NCI-H128 (cell line): ENCODE data around the gene PIP4K2C.
A peak's percentile ranks its signal among the peaks of the same experiment; 100 is the strongest.

Source experiments
- DNase-seq: peaks from one replicate; lab custom pipeline; 2025; ENCODE audit not compliant: unreplicated experiment; lab: John Stamatoyannopoulos, UW

The PIP4K2C gene

DNA sequence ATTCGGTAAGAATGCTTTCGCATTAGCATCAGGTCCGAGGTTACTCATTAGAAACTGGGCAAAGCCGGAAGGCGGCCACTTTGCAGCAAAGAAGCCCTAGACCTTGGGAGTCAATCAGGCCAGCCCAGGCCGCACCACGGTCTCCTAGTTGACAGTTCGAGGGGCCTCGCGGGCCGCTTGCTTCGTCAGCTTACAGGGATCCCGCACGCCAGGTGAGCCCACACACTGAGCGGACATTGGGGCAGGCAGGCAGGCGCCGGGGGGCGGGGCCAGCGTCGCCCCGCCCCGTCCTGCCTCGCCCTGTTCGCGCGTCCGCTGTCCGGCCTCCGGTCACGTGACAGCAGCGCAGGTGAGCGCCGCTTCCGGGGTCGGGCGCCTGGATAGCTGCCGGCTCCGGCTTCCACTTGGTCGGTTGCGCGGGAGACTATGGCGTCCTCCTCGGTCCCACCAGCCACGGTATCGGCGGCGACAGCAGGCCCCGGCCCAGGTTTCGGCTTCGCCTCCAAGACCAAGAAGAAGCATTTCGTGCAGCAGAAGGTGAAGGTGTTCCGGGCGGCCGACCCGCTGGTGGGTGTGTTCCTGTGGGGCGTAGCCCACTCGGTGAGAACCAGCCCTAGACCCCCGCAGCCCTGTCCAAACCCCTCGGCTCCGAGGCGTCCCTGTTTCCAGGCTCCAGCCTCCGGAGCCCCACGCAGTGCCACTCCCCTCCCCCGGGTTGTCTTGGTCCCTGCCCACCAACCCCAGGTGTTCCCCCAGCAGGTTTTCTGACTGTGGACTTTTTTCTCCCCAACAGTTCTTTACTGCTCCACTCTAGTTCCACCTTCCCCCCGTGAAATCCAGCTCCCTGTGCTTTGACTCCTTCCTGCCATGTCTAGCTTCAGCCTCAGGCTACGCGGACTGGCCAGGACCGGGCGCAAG is at the start of gene PIP4K2C:
Gene PIP4K2C, plus strand, starts transcription at position 329 of the 918 bp plus-strand sequence. Its CDS starts 98 bp downstream, at position 427.
- peak; percentile 55 for DNase-seq

DNA sequence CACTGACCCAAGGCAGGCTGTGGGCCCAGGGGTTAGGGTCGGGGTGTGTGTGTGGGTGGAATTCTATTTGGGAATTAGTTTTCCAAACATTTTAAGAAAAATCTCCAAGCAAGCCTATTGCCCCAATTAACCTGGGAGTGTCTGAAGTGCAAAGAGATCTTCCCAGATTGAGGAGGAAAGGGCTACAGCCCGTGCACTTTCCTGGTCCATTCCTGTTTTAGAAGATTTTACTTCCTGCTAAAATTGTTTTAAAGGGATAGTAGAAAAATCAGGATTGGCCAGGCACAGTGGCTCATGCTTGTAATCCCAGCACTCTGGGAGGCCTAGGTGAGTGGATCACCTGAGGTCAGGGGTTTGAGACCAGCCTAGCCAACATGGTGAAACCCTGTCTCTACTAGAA is 49.3 kb upstream of the PIP4K2C start:
- no peak for DNase-seq

DNA sequence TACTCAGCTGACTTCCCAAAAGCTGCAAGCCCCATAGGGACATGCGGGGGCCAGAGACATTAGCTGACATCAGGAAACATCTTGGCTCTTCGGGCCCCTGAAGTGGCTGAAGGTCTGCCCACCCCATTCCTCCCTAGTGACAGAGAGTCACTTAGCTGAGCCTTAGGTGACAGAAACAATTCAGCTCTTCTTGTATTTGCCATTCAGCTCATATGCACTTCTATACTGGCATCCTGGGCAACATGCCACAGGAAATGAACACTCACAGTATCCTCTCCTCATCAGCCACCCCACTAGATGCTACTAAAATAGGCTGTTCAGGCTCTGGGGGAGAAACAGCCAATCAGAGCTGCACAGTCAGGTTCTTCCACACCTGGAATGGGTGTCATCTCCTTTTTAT is 47.4 kb upstream of the PIP4K2C start:
- DNase-seq = no peak

DNA sequence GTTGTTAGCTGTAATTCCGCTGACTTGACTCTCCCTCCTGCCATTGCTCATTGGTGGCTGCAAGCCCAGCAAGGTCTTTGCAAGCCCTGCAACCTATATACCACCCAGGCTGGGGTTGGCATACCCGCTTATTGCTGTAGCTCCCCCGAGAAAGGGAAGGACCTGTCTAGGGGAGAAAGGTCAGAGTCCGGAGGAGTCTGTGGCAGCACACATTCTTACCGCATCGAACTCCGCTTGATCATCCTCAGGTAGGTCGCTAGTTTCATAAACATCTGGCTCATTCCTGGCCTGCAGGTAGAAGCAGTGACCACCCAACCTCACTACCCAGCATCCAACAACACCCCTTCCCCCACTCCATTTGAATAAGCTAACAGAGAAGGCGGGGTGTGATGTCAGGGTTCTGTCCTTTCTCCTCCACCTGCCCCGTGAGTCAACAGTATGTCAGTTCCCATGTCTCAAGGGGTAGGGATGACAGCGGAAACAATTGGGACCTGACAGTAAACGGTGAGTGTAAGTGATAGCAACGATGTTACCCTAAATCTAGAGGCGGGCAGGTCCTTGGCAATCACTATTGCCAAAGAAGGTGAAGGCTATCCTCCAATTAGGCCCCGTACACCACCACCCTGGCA is 45.1 kb upstream of the PIP4K2C start:
- no peak for DNase-seq

DNA sequence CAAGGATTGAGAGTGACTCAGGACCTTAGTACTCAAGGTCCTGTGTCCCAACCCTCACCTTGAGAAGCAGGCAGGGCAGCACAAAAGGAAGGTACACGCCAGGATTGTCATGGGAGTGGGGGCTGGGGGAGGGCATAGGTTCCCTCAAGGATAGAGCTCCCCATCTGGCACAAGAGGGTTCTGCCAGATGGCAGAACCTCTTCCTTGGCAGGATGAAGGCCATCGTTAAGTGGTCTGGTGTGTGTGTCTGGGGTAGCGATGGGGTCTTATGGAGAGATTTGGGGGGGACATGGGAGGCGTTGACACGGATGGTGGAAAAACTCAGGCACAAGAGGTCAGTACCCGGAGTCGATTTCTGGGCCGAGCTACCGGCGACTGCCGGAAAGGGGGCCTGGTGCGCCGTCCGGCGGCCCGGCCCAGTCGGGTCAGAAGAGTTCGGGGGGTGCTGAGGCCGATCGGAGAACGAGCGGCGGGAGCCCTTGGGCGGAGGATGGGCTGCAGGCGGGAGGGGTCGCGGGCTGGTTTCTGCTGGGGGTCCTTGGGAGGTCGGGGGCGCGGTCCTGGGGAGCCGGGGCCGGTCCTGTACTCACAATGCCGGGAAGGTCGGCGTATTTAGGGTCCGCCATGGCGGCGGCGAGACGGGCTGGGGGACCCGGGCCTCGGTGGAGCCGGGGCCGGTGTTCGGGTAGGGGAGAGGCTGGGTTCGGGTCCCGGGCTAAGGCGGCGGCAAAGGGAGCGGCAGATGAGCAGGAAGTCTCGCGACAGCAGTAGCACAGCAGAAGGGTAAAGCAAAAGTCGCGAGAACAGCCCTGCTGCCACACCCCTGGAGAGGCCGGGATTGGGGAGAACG is 44.3 kb upstream of the PIP4K2C start, which contains the start of gene DCTN2:
Gene DCTN2, minus strand, starts transcription at position 755 of the 850 bp plus-strand sequence. Its CDS starts 129 bp downstream, at position 626.
- DNase-seq = peak; percentile 96

DNA sequence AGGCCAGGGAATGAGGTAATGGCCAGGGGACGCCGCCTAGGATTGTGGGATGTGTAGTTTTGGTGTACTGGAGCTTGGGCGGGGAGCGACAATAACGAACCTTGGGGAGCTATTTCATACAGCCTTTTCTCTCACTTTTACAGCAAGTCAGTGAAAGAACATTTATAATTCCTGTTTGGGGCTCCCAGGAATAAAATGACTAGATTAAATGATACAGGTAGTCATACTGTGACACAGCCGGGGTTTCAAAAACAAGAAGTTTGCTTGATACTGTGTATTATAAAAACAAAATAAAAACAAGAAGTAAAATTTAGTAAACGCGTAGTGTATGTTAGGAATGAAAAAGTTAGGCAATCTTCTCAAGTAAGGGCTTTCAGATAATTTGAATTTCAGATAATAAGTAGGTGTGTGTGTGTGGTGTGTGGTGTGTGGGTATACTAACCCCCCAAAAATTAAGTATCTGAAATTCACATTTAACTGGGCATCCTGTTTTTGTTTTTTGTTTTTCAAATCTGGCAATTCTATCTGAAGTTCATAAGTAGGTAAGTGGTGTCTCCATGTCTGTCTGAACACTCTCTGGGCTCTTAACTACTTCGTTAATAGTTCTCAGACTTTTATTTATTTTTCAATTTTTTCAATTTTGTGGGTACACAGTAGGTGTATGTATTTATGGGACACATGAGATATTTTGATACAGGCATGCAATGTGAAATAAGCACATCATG is 43.5 kb upstream of the PIP4K2C start:
- DNase-seq = no peak

DNA sequence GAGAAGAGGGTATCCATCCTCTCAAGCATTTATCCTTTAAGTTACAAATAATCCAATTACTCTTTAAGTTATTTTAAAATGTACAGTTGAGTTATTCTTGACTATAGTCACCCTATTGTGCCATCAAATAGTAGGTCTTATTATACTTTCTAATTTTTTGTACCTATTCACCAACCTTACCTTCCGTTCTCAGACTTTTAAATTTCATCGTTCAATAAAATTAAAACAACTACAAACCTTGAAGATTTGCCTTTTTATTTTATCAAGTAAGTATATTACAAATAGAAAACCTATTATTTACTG is 43.0 kb upstream of the PIP4K2C start:
- no peak for DNase-seq

DNA sequence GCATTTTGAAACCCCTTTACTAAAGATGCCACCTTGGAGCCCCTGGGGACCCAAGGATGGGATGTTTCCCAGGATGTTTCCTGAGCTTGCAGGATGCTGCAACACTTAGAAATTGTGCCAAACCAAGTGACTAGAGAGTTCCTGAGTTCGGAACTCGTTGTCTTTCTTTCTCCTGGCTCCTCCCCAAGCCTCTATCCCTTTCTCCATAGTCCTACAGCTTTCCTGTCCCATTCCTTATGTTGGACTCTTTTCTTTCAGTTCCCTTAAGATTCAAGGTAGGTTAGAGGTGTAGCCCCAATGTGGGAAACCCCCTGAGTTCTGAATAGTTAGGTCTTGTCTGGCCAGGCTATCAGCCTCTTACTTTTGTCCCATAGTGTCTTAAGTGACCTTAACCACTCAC is 42.5 kb upstream of the PIP4K2C start:
- no peak for DNase-seq

DNA sequence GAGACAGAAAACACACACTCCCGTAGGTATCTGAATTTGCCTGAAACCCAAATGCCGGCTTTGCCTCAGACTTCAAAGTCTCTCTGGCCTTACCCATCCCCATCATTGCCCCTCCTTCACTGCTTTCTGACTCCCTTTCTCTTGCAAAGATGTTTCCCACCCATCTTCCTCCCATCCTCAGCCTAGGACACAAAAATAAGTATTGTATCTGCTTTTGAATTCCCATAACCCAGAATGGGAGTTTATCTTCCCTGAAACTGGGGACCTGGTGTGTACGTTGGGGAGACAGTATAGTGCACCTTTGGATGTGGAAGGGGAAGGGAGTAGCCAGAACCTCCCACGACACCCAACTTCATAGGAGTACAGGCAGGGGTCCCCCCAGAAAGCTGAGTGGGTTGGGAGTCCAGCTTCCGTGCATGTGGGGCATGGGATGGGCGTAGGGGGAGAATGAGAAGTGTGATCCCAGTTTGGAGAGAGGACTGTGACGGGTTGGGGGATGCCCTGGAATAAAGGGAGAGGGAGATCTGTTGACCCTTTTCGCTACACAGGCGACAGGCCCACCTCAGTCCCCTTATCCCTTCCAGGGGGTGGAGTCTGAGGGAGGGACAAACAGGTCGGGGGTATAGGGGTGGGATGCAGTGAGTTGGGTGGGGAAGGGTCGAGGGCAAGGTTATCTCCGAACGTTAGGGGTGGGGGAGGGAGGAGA is 41.6 kb upstream of the PIP4K2C start:
- no peak for DNase-seq

DNA sequence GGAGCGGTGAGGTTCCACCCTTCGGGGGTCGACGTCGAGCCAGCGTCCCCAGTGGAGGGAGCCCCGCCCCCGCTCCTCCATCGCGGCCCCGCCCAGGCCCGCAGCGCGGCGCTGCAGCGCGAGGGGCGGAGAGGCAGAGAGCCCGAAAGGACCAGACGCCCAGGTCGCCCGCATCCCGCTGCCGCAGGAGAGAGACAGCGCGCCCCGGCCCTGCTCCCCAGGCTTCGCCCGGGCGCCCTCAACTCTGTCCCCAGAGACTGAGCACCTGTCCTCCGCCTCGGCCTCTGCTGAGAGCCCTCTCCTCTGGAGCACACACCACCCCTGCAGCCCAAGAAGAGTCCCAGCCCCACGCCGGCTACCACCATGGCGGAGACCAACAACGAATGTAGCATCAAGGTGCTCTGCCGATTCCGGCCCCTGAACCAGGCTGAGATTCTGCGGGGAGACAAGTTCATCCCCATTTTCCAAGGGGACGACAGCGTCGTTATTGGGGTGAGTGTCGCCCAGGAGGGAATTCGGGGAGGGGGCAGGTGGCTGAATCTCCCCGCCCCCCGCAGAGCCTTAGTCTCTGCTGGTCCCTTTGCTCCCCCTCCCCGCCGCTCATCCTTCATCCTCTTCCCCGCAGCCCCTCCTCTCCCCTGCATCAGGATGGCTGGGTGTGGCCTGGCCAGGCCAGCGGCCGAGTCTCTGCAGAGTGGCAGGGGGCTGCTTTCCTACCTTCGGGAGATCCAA is 40.9 kb upstream of the PIP4K2C start, which contains the start of gene KIF5A:
Gene KIF5A, plus strand, starts transcription at position 136 of the 732 bp plus-strand sequence. Its CDS starts 228 bp downstream, at position 364.
- DNase-seq = peak; percentile 57

DNA sequence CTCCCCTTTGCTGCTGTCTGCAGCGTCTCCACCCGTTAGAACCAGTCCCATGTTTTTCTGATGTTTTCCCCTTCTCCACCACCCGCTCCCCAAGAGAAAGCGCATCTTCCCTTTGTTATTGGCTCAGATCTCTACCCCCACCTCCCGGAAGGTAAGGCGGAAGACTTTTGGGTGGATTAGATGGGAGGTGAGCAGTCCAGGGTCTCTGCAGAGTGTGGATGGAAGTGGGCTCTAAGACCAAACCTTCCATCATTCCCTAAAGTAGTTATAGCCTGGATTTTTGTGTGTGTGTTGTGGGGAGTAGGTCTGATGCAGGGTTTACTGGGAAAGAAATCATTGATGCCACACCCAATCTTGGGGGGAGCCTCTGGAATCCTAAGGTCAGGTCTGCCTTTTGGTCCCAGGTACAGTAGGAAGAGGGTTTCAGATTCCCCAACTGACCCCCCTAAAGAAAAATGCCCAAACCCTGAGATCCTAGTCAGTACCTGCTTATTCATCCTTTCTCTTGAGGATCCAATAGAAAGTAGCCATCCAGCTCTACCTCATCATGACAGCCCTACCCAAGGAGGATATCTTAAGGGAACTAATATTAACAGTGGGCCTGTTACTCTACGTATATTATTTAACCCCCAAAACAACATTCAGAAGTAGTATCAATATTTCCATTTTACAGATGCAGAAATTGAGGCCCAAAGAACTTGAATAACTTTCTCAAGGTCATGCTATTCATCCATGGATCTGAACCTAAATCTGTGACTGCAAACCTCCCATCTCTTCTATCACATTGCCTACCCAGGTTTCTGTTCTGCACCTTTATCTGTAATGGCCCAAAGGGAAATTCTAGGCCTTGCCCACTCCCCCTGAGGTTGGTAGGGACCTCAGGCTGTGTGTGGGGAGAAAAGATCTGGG is 40.1 kb upstream of the PIP4K2C start:
- DNase-seq = no peak

DNA sequence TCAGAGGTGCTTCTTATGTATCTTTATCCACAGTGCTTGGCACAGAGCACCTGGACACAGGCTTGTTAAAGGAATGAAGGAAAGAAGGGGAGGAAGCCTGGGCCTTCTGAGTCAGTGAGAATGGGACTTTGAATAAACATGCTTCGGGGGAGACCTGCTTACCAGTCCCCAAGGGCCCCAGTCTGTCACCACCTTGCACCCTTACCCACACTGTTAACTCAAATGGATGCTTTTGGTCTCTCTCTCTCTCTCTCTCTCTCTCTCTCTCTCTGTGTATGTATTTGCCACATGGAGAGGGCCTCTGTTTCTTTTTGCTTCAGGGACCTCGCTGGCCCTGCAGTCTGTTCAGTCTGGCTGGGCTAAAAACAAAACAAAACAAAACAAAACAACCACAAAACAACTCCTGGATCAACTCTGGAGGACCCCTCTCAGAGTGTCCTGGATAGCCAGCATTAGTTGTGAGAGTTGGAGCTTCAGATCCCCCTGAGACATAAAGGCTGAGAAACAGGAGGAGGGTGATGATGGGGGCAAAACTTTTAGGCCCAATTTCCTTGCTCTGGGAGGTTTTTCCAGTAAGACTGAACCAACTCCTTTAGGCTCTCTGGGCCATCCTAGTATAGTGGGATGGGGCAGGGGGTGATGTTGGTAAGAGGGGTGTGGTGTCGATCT is 39.2 kb upstream of the PIP4K2C start:
- no peak for DNase-seq

DNA sequence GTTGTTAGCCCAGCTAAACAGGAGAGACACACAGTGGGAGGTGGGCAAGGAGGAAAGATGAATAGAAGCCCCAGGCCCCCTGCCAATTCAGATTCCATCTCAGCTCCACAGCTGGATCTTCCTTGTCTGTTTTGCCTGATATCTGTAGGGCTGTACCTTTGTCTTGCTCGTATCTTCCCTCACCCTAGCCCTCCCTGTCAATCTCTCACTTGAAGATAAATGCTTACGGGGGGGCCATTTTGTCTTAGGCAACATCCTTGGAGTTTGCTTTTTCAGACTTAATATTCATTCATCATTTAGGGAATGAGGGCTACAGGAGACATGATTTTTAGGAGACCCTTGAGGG is 38.7 kb upstream of the PIP4K2C start:
- DNase-seq = no peak

DNA sequence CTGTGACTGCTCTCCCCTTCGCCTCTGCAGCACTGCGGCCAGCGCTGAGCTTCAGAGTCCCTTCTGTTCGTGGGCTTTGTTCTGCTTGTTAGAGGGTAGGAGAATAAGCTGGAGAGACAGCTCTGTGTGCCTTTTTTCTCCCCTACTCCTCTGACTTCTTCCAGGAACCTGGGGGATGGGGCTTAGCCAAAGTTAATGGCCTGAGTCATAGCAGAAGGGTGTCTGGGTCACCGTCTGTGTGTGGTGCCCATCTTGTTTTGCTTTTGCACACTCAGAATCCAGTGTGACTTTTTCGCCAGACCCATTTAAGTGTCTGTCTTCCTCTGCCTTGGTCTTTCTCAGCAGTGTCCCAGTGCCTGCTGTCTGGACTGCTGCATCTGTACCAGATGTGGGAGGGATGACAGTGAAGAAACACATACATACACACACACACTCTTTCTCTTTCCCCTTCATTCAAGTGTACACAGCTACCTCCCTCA is 38.1 kb upstream of the PIP4K2C start:
- DNase-seq = no peak

DNA sequence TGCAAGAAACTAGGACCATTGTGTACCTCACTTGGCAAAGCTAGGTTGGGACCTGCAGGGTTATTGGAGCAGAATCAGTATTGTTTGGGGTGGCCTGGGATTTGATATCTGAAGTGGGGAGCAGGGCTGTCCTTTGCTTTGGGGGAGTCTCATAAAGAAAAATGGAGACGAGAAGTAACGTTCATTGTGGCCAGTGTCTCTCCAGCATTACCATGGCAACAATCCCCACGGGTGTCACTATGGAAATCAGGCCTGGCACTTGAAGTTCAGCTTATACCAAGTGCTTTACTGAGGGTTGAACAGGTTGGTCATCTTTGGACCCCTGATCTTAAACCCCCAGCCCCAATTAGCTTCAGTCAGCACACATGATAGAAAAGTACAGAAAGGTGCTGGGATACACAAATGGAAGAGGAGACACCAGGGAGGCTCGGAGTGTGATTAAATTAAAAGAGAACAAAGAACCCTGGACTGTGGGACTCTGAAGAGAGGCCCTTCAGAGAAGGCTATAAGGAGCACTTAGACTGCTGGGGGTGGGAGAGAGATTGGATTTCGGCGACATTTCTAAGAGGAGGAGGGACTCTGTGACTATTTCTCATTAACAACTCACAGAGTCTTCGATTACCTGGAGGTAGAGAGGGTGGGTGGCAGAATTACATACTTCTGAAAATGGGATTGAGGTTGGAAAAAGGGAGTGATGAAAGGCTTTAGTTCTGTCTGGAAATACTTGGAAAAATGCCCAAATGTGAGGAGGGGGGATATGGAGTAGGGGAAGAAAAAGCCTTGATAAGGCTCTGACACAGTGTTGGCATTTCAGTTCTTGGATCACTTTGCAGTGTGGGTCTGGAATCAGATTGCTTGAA is 37.4 kb upstream of the PIP4K2C start:
- DNase-seq = peak; percentile 46

DNA sequence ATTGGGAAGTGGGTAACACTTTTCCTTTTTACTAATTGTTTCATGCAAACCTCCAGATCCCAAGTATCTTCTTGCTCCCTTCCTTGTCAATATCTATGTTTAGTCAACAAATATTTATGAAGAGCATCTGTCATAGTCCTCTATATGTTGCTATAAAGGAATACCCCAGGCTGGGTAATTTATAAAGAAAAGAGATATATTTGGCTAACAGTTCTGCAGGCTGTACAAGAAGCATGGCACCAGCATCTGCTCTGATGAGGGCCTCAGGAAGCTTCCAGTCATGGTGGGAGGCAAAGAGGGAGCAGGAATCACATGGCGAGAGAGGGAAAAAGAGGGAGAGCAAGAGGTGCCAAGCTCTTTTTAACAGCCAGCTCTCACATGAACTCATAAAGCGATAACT is 36.5 kb upstream of the PIP4K2C start:
- no peak for DNase-seq

DNA sequence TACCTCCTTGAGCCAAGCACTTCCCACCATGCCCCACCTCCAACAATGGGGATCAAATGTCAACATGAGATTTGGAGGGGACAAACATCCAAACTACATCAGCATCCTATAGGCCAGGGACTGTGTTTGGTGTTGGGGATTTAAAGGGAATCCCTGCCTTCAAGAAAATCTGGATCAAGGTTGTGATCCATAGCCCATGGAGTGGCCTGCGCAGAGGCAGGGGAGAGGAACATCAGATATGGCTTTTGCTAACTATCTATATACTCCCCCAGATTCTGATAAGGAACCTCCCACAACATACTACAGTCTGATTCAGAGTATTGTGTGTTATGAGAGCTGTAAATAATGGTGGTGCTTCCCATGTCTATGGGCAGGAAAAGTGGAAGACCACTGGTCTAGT is 36.1 kb upstream of the PIP4K2C start:
- no peak for DNase-seq
